ENCODE measurements around the gene NDUFS2. TPM values are rescaled to one million over a fixed set of nuclear protein-coding genes. Genes with fewer than 3 reads are reported as not detected.
A peak's percentile ranks its signal among the peaks of the same experiment; 100 is the strongest.

NDUFS2 gene
- total RNA-seq, 4 donors from 2014 or later: 82.6 to 209 (median 144) TPM

GRCh38 chr1:161185732-161186311, 16.3 kb upstream of the NDUFS2 start:
- Histone ChIP-seq H3K4me3 (no peak overlapping the region), H3K27me3 (no peaks in the 10 kb centered on the region), H3K9me3 (no peaks in the 10 kb centered on the region), H3K27ac (peak overlapping the region; percentile 70 to 76 (median 72)), H3K36me3 (no peaks in the 10 kb centered on the region), H3K4me1 (peaks cover 0 to 27% (median 0%) of the 10 kb centered on the region in 4 donors)
- in situ Hi-C loops (cut with MboI; ENCODE audit: low pct_ligation_motif_present in 1 of 4, low pct_unique_long_range_greater_than_20kb in 1 of 4, low sequenced_read_pairs in 3 of 4) (no loop called here), intact Hi-C loops (cut with DNase I; ENCODE audit: low total_unique reads) (no loop called here)
- no peak for TF ChIP-seq POLR2A (IDR thresholded peaks at IDR 0.05)
- TF ChIP-seq EP300 (IDR thresholded peaks at IDR 0.05; ENCODE audit: low read depth): no peak
- no peak for TF ChIP-seq CTCF (IDR thresholded peaks at IDR 0.05)
- TF ChIP-seq POLR2AphosphoS5 (IDR thresholded peaks at IDR 0.05): no peak
- WGBS, 2 donors (ENCODE audit: low coverage in 1 of 2): 29 to 42% methylated on average over 1 to 2 of the region's 2 CpGs
- DNase-seq: no peak

- intact Hi-C loops (cut with DNase I; ENCODE audit: low total_unique reads) (no loop called here), in situ Hi-C loops (cut with MboI; ENCODE audit: low pct_ligation_motif_present in 1 of 4, low pct_unique_long_range_greater_than_20kb in 1 of 4, low sequenced_read_pairs in 3 of 4) (no loop called here)
- H3K4me1 ChIP-seq: peaks cover 0 to 19% (median 0%) of the 10 kb centered on the region in 4 donors
- TF ChIP-seq CTCF (IDR thresholded peaks at IDR 0.05) (no peak), POLR2AphosphoS5 (IDR thresholded peaks at IDR 0.05) (no peak), EP300 (IDR thresholded peaks at IDR 0.05; ENCODE audit: low read depth) (no peak), POLR2A (IDR thresholded peaks at IDR 0.05) (no peak)
- H3K4me3 ChIP-seq: no peak overlapping the region
- WGBS, 2 donors (ENCODE audit: low coverage in 1 of 2): 65 to 76% methylated on average over 2 to 3 of the region's 3 CpGs
- DNase-seq: no peak
- no peaks in the 10 kb centered on the region for H3K36me3 ChIP-seq
- H3K27ac ChIP-seq: peak overlapping the region in 2 of 4 donors; percentile 18 to 70
- no peaks in the 10 kb centered on the region for H3K9me3 ChIP-seq
- H3K27me3 ChIP-seq: no peaks in the 10 kb centered on the region
These were observed 14.9 kb upstream of the NDUFS2 start for GRCh38 chr1:161187311-161187710.

GRCh38 chr1:161188381-161188780, 13.8 kb upstream of the NDUFS2 start:
- no peak for DNase-seq
- Histone ChIP-seq H3K4me3 (no peak overlapping the region), H3K36me3 (no peaks in the 10 kb centered on the region), H3K27me3 (no peaks in the 10 kb centered on the region), H3K9me3 (no peaks in the 10 kb centered on the region), H3K4me1 (peaks cover 0 to 19% (median 2%) of the 10 kb centered on the region in 4 donors), H3K27ac (no peak overlapping the region)
- TF ChIP-seq EP300 (IDR thresholded peaks at IDR 0.05; ENCODE audit: low read depth) (no peak), POLR2A (IDR thresholded peaks at IDR 0.05) (no peak), POLR2AphosphoS5 (IDR thresholded peaks at IDR 0.05) (no peak), CTCF (IDR thresholded peaks at IDR 0.05) (no peak)
- in situ Hi-C loops (cut with MboI; ENCODE audit: low pct_ligation_motif_present in 1 of 4, low pct_unique_long_range_greater_than_20kb in 1 of 4, low sequenced_read_pairs in 3 of 4): no loop called here
- WGBS, 2 donors (ENCODE audit: low coverage in 1 of 2): 83 to 100% methylated on average over 1 to 6 of the region's 6 CpGs
- intact Hi-C loops (cut with DNase I; ENCODE audit: low total_unique reads): no loop called here

- no peak for DNase-seq
- intact Hi-C loops (cut with DNase I; ENCODE audit: low total_unique reads): no loop called here
These were observed 13.1 kb upstream of the NDUFS2 start for GRCh38 chr1:161189036-161189435.

More at GRCh38 chr1:161189036-161189435, 13.1 kb upstream of the NDUFS2 start:
- H3K27me3 ChIP-seq: no peaks in the 10 kb centered on the region
- no peak overlapping the region for H3K4me3 ChIP-seq
- WGBS, 2 donors (ENCODE audit: low coverage in 1 of 2): 94 to 95% methylated on average over 5 of the region's 5 CpGs
- peaks cover 0 to 19% (median 2%) of the 10 kb centered on the region in 4 donors for H3K4me1 ChIP-seq
- H3K9me3 ChIP-seq: no peaks in the 10 kb centered on the region
- TF ChIP-seq POLR2A (IDR thresholded peaks at IDR 0.05): no peak
- TF ChIP-seq EP300 (IDR thresholded peaks at IDR 0.05; ENCODE audit: low read depth): no peak
- TF ChIP-seq CTCF (IDR thresholded peaks at IDR 0.05): no peak
- no peak for TF ChIP-seq POLR2AphosphoS5 (IDR thresholded peaks at IDR 0.05)
- H3K36me3 ChIP-seq: no peaks in the 10 kb centered on the region
- H3K27ac ChIP-seq: no peak overlapping the region
- in situ Hi-C loops (cut with MboI; ENCODE audit: low pct_ligation_motif_present in 1 of 4, low pct_unique_long_range_greater_than_20kb in 1 of 4, low sequenced_read_pairs in 3 of 4): no loop called here
